DOHH2 (cell line): Measurements from ENCODE around the gene CUBN.

Experiments
- EZH2phosphoT487 ChIP-seq: fragments of 200-600 bp; sonication (generic); IDR thresholded peaks from 2 replicates; pipeline ENCODE4 v1.6.1; 2017; ENCODE audit warnings: borderline replicate concordance, mild to moderate bottlenecking, antibody characterized with exemption, low read length, moderate library complexity, mixed read lengths
- TF ChIP-seq, protein P1 (sequence below): fragments of 200-600 bp; sonication (generic); IDR thresholded peaks from one replicate; pipeline ENCODE4 v1.5.1; 2014; ENCODE audit warnings: antibody characterized with exemption, mild to moderate bottlenecking, low read depth, low read length; ENCODE audit not compliant: poor library complexity, severe bottlenecking

DNA sequence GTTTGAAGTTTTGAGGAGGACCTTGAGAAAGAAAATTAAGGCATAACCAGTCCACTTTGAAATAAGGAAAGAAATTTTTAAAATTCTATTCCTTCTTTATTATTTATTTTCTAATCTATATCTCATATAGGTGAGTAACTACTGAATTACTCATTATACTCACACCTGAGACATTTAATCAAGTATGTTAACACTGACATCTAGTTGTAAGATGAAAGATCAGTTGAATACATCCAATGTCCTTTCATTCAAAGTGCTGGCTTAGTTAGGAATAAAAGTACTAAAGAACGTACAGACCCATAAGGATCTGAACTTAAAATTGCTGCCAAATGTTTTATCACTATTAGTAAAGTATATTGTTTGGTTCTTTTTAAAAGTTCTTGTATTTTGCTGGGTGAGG lies 48.4 kb upstream of the CUBN start:
- TF ChIP-seq, protein P1, sequence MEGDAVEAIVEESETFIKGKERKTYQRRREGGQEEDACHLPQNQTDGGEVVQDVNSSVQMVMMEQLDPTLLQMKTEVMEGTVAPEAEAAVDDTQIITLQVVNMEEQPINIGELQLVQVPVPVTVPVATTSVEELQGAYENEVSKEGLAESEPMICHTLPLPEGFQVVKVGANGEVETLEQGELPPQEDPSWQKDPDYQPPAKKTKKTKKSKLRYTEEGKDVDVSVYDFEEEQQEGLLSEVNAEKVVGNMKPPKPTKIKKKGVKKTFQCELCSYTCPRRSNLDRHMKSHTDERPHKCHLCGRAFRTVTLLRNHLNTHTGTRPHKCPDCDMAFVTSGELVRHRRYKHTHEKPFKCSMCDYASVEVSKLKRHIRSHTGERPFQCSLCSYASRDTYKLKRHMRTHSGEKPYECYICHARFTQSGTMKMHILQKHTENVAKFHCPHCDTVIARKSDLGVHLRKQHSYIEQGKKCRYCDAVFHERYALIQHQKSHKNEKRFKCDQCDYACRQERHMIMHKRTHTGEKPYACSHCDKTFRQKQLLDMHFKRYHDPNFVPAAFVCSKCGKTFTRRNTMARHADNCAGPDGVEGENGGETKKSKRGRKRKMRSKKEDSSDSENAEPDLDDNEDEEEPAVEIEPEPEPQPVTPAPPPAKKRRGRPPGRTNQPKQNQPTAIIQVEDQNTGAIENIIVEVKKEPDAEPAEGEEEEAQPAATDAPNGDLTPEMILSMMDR, result no peak
- TF ChIP-seq EZH2phosphoT487, result no peak
